GM12865 (cell line): ENCODE results near the gene ACP6.
"Not testable (repeated sequence)": the region's sequence is repeated elsewhere in the genome, so short reads cannot be mapped to it uniquely, and the experiment has no call there.

ENCODE experiments used
- DNase-seq: peaks from one replicate; pipeline ENCODE4 v3.0.0; 2010; ENCODE audit warnings: low read depth
- H3K4me3 ChIP-seq: 2 replicates; pipeline ENCODE4 v1.5.1; 2011; ENCODE audit warnings: mild to moderate bottlenecking, low read depth, low read length, control low read depth
- CTCF ChIP-seq: IDR thresholded peaks from 2 replicates; pipeline ENCODE4 v1.5.1; 2011; ENCODE audit warnings: low read length, control low read depth, low read depth, inconsistent platforms; ENCODE audit not compliant: insufficient read depth; ENCODE audit errors: missing control alignments

Gene ACP6

GRCh38 chr1:147622731-147623130 lies 47.6 kb downstream of the ACP6 start:
- H3K4me3 ChIP-seq = no peak overlapping the region
- no peak for TF ChIP-seq CTCF
- no peak for DNase-seq

GRCh38 chr1:147620543-147620942 lies 49.8 kb downstream of the ACP6 start:
- DNase-seq = no peak
- no peak for TF ChIP-seq CTCF

GRCh38 chr1:147619741-147620140 lies 50.6 kb downstream of the ACP6 start:
- H3K4me3 ChIP-seq = no peak overlapping the region
- no peak for TF ChIP-seq CTCF
- no peak for DNase-seq

More at GRCh38 chr1:147620543-147620942, 49.8 kb downstream of the ACP6 start:
- no peak overlapping the region for H3K4me3 ChIP-seq

GRCh38 chr1:147618771-147619170 lies 51.6 kb downstream of the ACP6 start:
- H3K4me3 ChIP-seq = no peak overlapping the region
- DNase-seq = no peak

GRCh38 chr1:147618077-147618569 lies 52.2 kb downstream of the ACP6 start:
- no peak overlapping the region for H3K4me3 ChIP-seq
- TF ChIP-seq CTCF = no peak
- DNase-seq = no peak

More at GRCh38 chr1:147618771-147619170, 51.6 kb downstream of the ACP6 start:
- TF ChIP-seq CTCF = no peak

GRCh38 chr1:147614966-147615365 lies 55.4 kb downstream of the ACP6 start:
- not testable (repeated sequence) for DNase-seq, H3K4me3 ChIP-seq

GRCh38 chr1:147613506-147613905 lies 56.8 kb downstream of the ACP6 start:
- no peak for TF ChIP-seq CTCF
- no peak for DNase-seq
- no peak overlapping the region for H3K4me3 ChIP-seq
